GM23338 (cell line): ENCODE measurements around the gene RCAN3.
"Not testable (repeated sequence)": the region's sequence is repeated elsewhere in the genome, so short reads cannot be mapped to it uniquely, and the experiment has no call there.

Source experiments
- CREB1 ChIP-seq: fragments of 250-450 bp; sonication (Bioruptor Pico); IDR thresholded peaks from 2 replicates; pipeline ENCODE4 v1.5.0; 2020; ENCODE audit warnings: low read depth, mild to moderate bottlenecking, moderate library complexity
- CTCF ChIP-seq, 2 experiments: fragments of 200-600 bp in 1 of 2; sonication (generic) in 1 of 2; conservative IDR thresholded peaks; 2 replicates each; pipeline versions ENCODE4 v1.5.1 to v1.6.1; 2016 to 2017; ENCODE audit warnings: antibody characterized with exemption in 2 of 2, low read depth in 2 of 2, mild to moderate bottlenecking in 2 of 2, moderate library complexity in 1 of 2
- EZH2 ChIP-seq: fragments of 200-600 bp; sonication (generic); IDR thresholded peaks from one replicate; pipeline ENCODE4 v1.8.0; 2017; ENCODE audit warnings: antibody characterized with exemption, mild to moderate bottlenecking, low read depth; ENCODE audit not compliant: unreplicated experiment
- EZH2phosphoT487 ChIP-seq: fragments of 200-600 bp; sonication (generic); IDR thresholded peaks from one replicate; pipeline ENCODE4 v1.8.1; 2018; ENCODE audit warnings: antibody characterized with exemption; ENCODE audit not compliant: unreplicated experiment
- JUNB ChIP-seq: IDR thresholded peaks from one replicate; pipeline ENCODE4 v1.6.1; 2016; ENCODE audit warnings: antibody characterized with exemption; ENCODE audit not compliant: unreplicated experiment
- POLR2AphosphoS5 ChIP-seq: IDR thresholded peaks from 2 replicates; pipeline ENCODE4 v1.6.1; 2016; ENCODE audit warnings: antibody characterized with exemption, low read depth
- REST ChIP-seq: IDR thresholded peaks from one replicate; pipeline ENCODE4 v1.6.1; 2018; ENCODE audit warnings: antibody characterized with exemption; ENCODE audit not compliant: unreplicated experiment
- ZNF462 ChIP-seq: fragments of 250-450 bp; sonication (Bioruptor Pico); IDR thresholded peaks from 2 replicates; pipeline ENCODE4 v1.5.0; 2020; ENCODE audit warnings: mild to moderate bottlenecking, moderate library complexity

- not testable (repeated sequence) for TF ChIP-seq CTCF (conservative IDR thresholded peaks at IDR 0.05; ENCODE audit: low read depth in 2 of 2); POLR2AphosphoS5; REST; CREB1 (CRISPR knock-in tag); ZNF462 (CRISPR knock-in tag); EZH2; JUNB; EZH2phosphoT487
These were observed 26.7 kb downstream of the RCAN3 start for GRCh38 chr1:24529292-24529691.
